ENCODE results near the gene TLR2. TPM values are rescaled to one million over a fixed set of nuclear protein-coding genes. Genes with fewer than 3 reads are reported as not detected.

TLR2 gene
- total RNA-seq, 3 donors from 2014 or later: 51.7 to 76.8 (median 52.4) TPM

GRCh38 chr4:153645183-153645582, 38.9 kb upstream of the TLR2 start:
- intact Hi-C loops (cut with DNase I; ENCODE audit: low total_unique reads): no loop called here
- no peaks in the 10 kb centered on the region for H3K36me3 ChIP-seq
- peaks cover 0 to 3% of the 10 kb centered on the region in 2 donors for H3K9me3 ChIP-seq
- TF ChIP-seq POLR2A (IDR thresholded peaks at IDR 0.05): no peak
- no peak for TF ChIP-seq CTCF (IDR thresholded peaks at IDR 0.05)
- TF ChIP-seq POLR2AphosphoS5 (IDR thresholded peaks at IDR 0.05): no peak
- no peak overlapping the region for H3K27ac ChIP-seq
- H3K4me1 ChIP-seq: no peaks in the 10 kb centered on the region
- no peak overlapping the region for H3K4me3 ChIP-seq
- no peaks in the 10 kb centered on the region for H3K27me3 ChIP-seq
- no peak for DNase-seq (ENCODE audit: low spot score in 2 of 2)

GRCh38 chr4:153646261-153646660, 37.8 kb upstream of the TLR2 start:
- Histone ChIP-seq H3K27ac (no peak overlapping the region), H3K4me1 (no peaks in the 10 kb centered on the region), H3K36me3 (no peaks in the 10 kb centered on the region), H3K4me3 (no peak overlapping the region), H3K9me3 (peaks cover 0 to 3% of the 10 kb centered on the region in 2 donors), H3K27me3 (no peaks in the 10 kb centered on the region)
- TF ChIP-seq POLR2A (IDR thresholded peaks at IDR 0.05) (no peak), POLR2AphosphoS5 (IDR thresholded peaks at IDR 0.05) (no peak), CTCF (IDR thresholded peaks at IDR 0.05) (no peak)
- intact Hi-C loops (cut with DNase I; ENCODE audit: low total_unique reads): no loop called here
- DNase-seq (ENCODE audit: low spot score in 2 of 2): no peak

DNA sequence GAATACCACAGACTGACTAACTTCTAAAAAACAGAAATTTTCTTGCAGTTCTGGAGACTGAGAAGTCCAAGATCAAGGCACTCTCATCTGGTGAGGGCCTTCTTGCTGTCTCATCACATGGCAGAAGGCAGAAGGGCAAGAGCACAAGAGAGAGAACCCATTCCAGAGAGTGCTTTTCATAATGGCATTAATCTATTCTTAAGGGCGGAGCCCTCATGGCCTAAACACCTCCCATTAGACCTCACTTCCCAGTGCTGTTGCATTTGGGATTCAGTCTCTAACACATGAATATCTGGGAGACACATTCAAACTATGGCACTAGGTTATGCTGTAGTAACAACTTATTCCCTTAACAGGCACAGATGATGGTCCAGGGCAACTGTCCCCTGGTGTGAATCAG, 37.1 kb upstream of the TLR2 start:
- peaks cover 0 to 3% of the 10 kb centered on the region in 2 donors for H3K9me3 ChIP-seq
- H3K4me3 ChIP-seq: no peak overlapping the region
- TF ChIP-seq CTCF (IDR thresholded peaks at IDR 0.05) (no peak), POLR2A (IDR thresholded peaks at IDR 0.05) (no peak), POLR2AphosphoS5 (IDR thresholded peaks at IDR 0.05) (no peak)
- no peaks in the 10 kb centered on the region for H3K36me3 ChIP-seq
- intact Hi-C loops (cut with DNase I; ENCODE audit: low total_unique reads): no loop called here
- H3K4me1 ChIP-seq: no peaks in the 10 kb centered on the region
- H3K27me3 ChIP-seq: no peaks in the 10 kb centered on the region
- DNase-seq (ENCODE audit: low spot score in 2 of 2): no peak
- no peak overlapping the region for H3K27ac ChIP-seq

DNA sequence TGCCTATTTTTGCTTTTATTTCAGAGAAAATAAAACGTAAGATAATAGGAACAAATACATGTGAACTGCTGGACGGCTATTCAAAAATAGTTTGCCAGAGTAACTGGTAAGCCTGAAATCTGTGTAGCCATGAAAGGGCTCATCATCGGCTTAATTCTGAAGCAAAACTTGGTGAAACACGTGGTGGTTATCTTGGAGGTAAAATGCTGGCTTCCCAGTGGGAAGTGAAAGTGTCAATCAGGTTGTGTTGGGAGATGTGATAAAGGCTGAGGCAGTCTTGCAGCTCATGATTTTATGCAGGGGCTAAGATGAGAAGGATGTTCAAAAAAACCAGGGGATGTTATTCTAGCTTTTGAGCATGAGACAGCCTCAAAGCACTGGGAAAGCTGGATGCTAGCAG, 36.1 kb upstream of the TLR2 start:
- intact Hi-C loops (cut with DNase I; ENCODE audit: low total_unique reads): no loop called here
- Histone ChIP-seq H3K4me1 (no peaks in the 10 kb centered on the region), H3K27ac (no peak overlapping the region)

DNA sequence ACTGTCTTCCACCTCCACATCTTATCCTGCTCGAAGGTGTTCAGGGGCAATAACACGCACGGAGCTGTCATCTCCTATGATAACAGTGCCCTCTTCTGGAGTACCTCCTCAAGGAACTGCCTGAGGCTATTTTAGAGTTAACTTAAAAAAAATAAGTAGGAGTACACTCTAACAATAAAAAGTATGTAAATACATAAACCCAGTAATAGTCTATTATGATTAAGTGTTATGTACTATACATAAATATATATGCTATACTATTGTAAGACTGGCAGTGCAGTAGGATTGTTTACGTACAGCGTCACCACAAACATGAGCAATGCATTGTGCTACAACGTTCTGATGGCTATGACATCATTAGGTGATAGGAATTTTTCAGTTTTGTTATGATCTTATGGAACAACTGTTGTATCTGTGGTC, 34.5 kb upstream of the TLR2 start:
- Histone ChIP-seq H3K9me3 (peaks cover 0 to 3% of the 10 kb centered on the region in 2 donors), H3K27ac (no peak overlapping the region), H3K27me3 (no peaks in the 10 kb centered on the region), H3K4me3 (no peak overlapping the region), H3K4me1 (no peaks in the 10 kb centered on the region), H3K36me3 (no peaks in the 10 kb centered on the region)
- DNase-seq (ENCODE audit: low spot score in 2 of 2): no peak
- intact Hi-C loops (cut with DNase I; ENCODE audit: low total_unique reads): no loop called here
- TF ChIP-seq CTCF (IDR thresholded peaks at IDR 0.05): no peak
- TF ChIP-seq POLR2AphosphoS5 (IDR thresholded peaks at IDR 0.05): no peak
- TF ChIP-seq POLR2A (IDR thresholded peaks at IDR 0.05): no peak

More for the DNA sequence above, 36.1 kb upstream of the TLR2 start:
- Histone ChIP-seq H3K27me3 (no peaks in the 10 kb centered on the region), H3K9me3 (peaks cover 0 to 3% of the 10 kb centered on the region in 2 donors), H3K36me3 (no peaks in the 10 kb centered on the region), H3K4me3 (no peak overlapping the region)
- no peak for DNase-seq (ENCODE audit: low spot score in 2 of 2)
- TF ChIP-seq CTCF (IDR thresholded peaks at IDR 0.05) (no peak), POLR2AphosphoS5 (IDR thresholded peaks at IDR 0.05) (no peak), POLR2A (IDR thresholded peaks at IDR 0.05) (no peak)

All from breast epithelium (tissue), 4 donors.